ENCODE measurements around the gene KCNT2. TPM values are rescaled to one million over a fixed set of nuclear protein-coding genes. Genes with fewer than 3 reads are reported as not detected.

Gene KCNT2
- total RNA-seq, 4 donors from 2014 or later: 6.5 to 25.1 (median 10.0) TPM

GRCh38 chr1:196444634-196445033 is 163.6 kb downstream of the KCNT2 start:
- Histone ChIP-seq H3K27ac (no peak overlapping the region), H3K36me3 (no peaks in the 10 kb centered on the region), H3K4me3 (no peak overlapping the region), H3K4me1 (no peaks in the 10 kb centered on the region), H3K27me3 (no peaks in the 10 kb centered on the region), H3K9me3 (no peaks in the 10 kb centered on the region)
- no peak for ATAC-seq
- TF ChIP-seq POLR2A (IDR thresholded peaks at IDR 0.05) (no peak), POLR2AphosphoS5 (IDR thresholded peaks at IDR 0.05) (no peak), CTCF (IDR thresholded peaks at IDR 0.05) (no peak), EP300 (IDR thresholded peaks at IDR 0.05) (no peak)

- Histone ChIP-seq H3K9me3 (no peaks in the 10 kb centered on the region), H3K36me3 (no peaks in the 10 kb centered on the region), H3K4me3 (no peak overlapping the region), H3K27me3 (no peaks in the 10 kb centered on the region), H3K4me1 (peaks cover 0 to 11% (median 0%) of the 10 kb centered on the region in 3 donors), H3K27ac (no peak overlapping the region)
- WGBS, 2 donors (ENCODE audit: low coverage in 1 of 2): 71 to 97% methylated on average over 2 to 3 of the region's 3 CpGs
- ATAC-seq: no peak
- TF ChIP-seq EP300 (IDR thresholded peaks at IDR 0.05) (no peak), CTCF (IDR thresholded peaks at IDR 0.05) (no peak), POLR2A (IDR thresholded peaks at IDR 0.05) (no peak), POLR2AphosphoS5 (IDR thresholded peaks at IDR 0.05) (no peak)
Measured at GRCh38 chr1:196442366-196442765, 165.9 kb downstream of the KCNT2 start.

GRCh38 chr1:196440711-196441110 is 167.5 kb downstream of the KCNT2 start:
- WGBS, 2 donors (ENCODE audit: low coverage in 1 of 2): 100% methylated on average over 1 of the region's 1 CpG
- Histone ChIP-seq H3K4me1 (peaks cover 0 to 11% (median 0%) of the 10 kb centered on the region in 3 donors), H3K27me3 (no peaks in the 10 kb centered on the region), H3K9me3 (no peaks in the 10 kb centered on the region), H3K27ac (no peak overlapping the region), H3K36me3 (no peaks in the 10 kb centered on the region), H3K4me3 (no peak overlapping the region)
- TF ChIP-seq POLR2A (IDR thresholded peaks at IDR 0.05): no peak
- no peak for TF ChIP-seq CTCF (IDR thresholded peaks at IDR 0.05)
- TF ChIP-seq EP300 (IDR thresholded peaks at IDR 0.05): no peak
- no peak for TF ChIP-seq POLR2AphosphoS5 (IDR thresholded peaks at IDR 0.05)
- no peak for ATAC-seq

GRCh38 chr1:196438329-196438728 is 169.9 kb downstream of the KCNT2 start:
- H3K27ac ChIP-seq: peak overlapping the region in 2 of 4 donors; percentile 9 to 12
- no peaks in the 10 kb centered on the region for H3K27me3 ChIP-seq
- H3K36me3 ChIP-seq: no peaks in the 10 kb centered on the region
- TF ChIP-seq POLR2AphosphoS5 (IDR thresholded peaks at IDR 0.05): peak; percentile 66
- TF ChIP-seq POLR2A (IDR thresholded peaks at IDR 0.05): no peak
- no peaks in the 10 kb centered on the region for H3K9me3 ChIP-seq
- H3K4me1 ChIP-seq: peaks cover 0 to 11% (median 0%) of the 10 kb centered on the region in 3 donors
- H3K4me3 ChIP-seq: no peak overlapping the region
- WGBS, 2 donors (ENCODE audit: low coverage in 1 of 2): 11 to 20% methylated on average over 1 to 2 of the region's 2 CpGs
- no peak for ATAC-seq

- no peak for ATAC-seq
- TF ChIP-seq EP300 (IDR thresholded peaks at IDR 0.05): no peak
- TF ChIP-seq POLR2A (IDR thresholded peaks at IDR 0.05): no peak
- no peak for TF ChIP-seq POLR2AphosphoS5 (IDR thresholded peaks at IDR 0.05)
- no peak for TF ChIP-seq CTCF (IDR thresholded peaks at IDR 0.05)
- H3K27ac ChIP-seq: peak overlapping the region in 1 of 4 donors; percentile 12
Measured at GRCh38 chr1:196437671-196438070, 170.6 kb downstream of the KCNT2 start.

More at GRCh38 chr1:196437671-196438070, 170.6 kb downstream of the KCNT2 start:
- Histone ChIP-seq H3K4me1 (peaks cover 0 to 11% (median 0%) of the 10 kb centered on the region in 3 donors), H3K27me3 (no peaks in the 10 kb centered on the region), H3K36me3 (no peaks in the 10 kb centered on the region), H3K9me3 (no peaks in the 10 kb centered on the region), H3K4me3 (no peak overlapping the region)

All from gastroesophageal sphincter (tissue), 4 donors.